ENCODE results near the gene ATP6V0B. TPM values are rescaled to one million over a fixed set of nuclear protein-coding genes. Genes with fewer than 3 reads are reported as not detected.

The ATP6V0B gene
- total RNA-seq, 1 donor, result 89.4 TPM

DNA sequence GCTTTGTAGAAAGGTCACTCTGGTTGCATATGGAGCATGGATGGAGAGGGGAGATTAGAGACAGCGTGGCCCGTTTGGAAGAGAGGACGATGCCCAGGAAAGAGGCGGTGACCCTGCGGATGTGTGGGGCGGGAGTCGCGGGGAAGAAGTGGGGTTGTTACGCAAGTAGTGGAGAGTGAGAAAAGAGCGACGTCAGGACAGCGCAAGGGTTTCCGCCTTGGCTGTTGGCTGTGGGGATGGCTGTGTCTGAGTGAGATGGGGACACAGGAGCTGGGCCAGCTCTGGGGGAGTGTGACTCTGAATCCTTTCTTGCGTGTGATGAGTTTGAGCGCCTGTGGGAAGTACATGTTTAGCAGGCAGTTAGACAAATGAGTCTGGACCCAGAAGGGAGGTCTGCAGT, 8.0 kb downstream of the ATP6V0B start:
- Histone ChIP-seq H3K79me2 (ENCODE audit: insufficient read depth, low read length) (peaks cover 51% of the 10 kb centered on the region), H3K27ac (ENCODE audit: low read depth, low read length) (no peak overlapping the region), H3K4me1 (ENCODE audit: insufficient read depth, low read length) (peaks cover 26% of the 10 kb centered on the region), H3K4me2 (ENCODE audit: insufficient read depth, low read length) (no peak overlapping the region), H3K36me3 (ENCODE audit: insufficient read depth, low read length) (peaks cover 33% of the 10 kb centered on the region), H4K20me1 (ENCODE audit: insufficient read depth, low read length) (peaks cover 41% of the 10 kb centered on the region), H3K27me3 (ENCODE audit: insufficient read depth, low read length) (no peaks in the 10 kb centered on the region), H3K9me3 (ENCODE audit: low read depth, low read length) (no peaks in the 10 kb centered on the region), H2AFZ (ENCODE audit: low read length) (no peak overlapping the region), H3K4me3 (ENCODE audit: insufficient read depth, low read length) (no peak overlapping the region)
- peak; percentile 42 for DNase-seq (ENCODE audit: insufficient read length, low spot score, missing footprints)
- TF ChIP-seq, protein P1, sequence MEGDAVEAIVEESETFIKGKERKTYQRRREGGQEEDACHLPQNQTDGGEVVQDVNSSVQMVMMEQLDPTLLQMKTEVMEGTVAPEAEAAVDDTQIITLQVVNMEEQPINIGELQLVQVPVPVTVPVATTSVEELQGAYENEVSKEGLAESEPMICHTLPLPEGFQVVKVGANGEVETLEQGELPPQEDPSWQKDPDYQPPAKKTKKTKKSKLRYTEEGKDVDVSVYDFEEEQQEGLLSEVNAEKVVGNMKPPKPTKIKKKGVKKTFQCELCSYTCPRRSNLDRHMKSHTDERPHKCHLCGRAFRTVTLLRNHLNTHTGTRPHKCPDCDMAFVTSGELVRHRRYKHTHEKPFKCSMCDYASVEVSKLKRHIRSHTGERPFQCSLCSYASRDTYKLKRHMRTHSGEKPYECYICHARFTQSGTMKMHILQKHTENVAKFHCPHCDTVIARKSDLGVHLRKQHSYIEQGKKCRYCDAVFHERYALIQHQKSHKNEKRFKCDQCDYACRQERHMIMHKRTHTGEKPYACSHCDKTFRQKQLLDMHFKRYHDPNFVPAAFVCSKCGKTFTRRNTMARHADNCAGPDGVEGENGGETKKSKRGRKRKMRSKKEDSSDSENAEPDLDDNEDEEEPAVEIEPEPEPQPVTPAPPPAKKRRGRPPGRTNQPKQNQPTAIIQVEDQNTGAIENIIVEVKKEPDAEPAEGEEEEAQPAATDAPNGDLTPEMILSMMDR (IDR thresholded peaks at IDR 0.05; ENCODE audit: extremely low read depth, low read depth, low read length), result no peak

DNA sequence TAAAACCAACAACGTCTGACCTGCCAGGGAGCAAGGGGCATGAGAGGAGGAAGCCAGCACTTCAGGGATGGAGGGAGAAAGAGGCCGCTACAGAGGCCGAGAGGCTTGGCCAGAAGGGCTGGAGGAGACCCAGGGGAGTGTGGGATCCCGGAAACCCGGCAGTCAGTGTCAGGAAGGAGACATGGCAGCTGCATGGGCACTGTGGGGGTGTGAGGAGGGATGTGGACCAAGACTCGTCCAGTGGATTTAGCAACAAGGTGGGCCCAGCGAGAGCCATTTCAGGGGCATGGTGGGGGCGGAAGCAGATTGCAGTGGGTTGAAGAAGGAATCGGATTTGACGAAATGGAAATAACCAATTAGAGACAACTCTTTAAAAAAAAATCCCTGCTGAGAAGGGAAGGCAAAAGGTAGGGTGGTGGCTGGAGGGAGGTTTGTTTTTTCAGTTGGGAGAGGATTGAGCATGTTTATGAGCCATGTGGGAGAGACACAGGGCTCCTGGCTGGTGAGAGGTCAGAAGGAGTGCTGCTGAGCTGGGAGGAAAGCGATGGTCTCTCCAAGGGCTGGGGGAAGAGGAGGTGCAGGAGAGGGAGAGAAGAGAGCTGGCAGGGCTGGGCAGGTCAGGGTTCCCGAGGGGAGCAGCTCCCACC, 8.6 kb downstream of the ATP6V0B start:
- Histone ChIP-seq H3K36me3 (ENCODE audit: insufficient read depth, low read length) (peaks cover 31% of the 10 kb centered on the region), H3K79me2 (ENCODE audit: insufficient read depth, low read length) (peaks cover 46% of the 10 kb centered on the region), H3K4me2 (ENCODE audit: insufficient read depth, low read length) (no peak overlapping the region), H3K4me1 (ENCODE audit: insufficient read depth, low read length) (peaks cover 20% of the 10 kb centered on the region), H3K27me3 (ENCODE audit: insufficient read depth, low read length) (no peaks in the 10 kb centered on the region), H3K4me3 (ENCODE audit: insufficient read depth, low read length) (no peak overlapping the region), H3K9me3 (ENCODE audit: low read depth, low read length) (no peaks in the 10 kb centered on the region), H4K20me1 (ENCODE audit: insufficient read depth, low read length) (peaks cover 37% of the 10 kb centered on the region), H2AFZ (ENCODE audit: low read length) (no peak overlapping the region), H3K27ac (ENCODE audit: low read depth, low read length) (no peak overlapping the region)
- TF ChIP-seq, protein P1 (IDR thresholded peaks at IDR 0.05; ENCODE audit: extremely low read depth, low read depth, low read length), result no peak
- DNase-seq (ENCODE audit: insufficient read length, low spot score, missing footprints), result peak; percentile 81

DNA sequence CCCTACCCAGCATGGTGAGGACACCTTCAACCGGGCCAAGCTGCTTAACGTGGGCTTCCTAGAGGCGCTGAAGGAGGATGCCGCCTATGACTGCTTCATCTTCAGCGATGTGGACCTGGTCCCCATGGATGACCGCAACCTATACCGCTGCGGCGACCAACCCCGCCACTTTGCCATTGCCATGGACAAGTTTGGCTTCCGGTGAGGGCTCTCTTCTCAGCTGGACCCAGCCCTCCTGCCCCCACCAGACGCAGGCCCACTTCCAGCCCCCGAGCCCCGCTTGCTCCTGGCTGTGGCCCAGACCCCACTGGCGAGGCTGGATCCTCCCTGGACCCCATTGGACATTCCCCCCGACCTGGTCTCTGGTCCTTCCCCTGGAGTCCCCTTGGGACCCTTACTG, 10.1 kb downstream of the ATP6V0B start:
- Histone ChIP-seq H3K36me3 (ENCODE audit: insufficient read depth, low read length) (peaks cover 31% of the 10 kb centered on the region), H3K79me2 (ENCODE audit: insufficient read depth, low read length) (peaks cover 37% of the 10 kb centered on the region), H3K4me2 (ENCODE audit: insufficient read depth, low read length) (no peak overlapping the region), H3K27ac (ENCODE audit: low read depth, low read length) (no peak overlapping the region), H4K20me1 (ENCODE audit: insufficient read depth, low read length) (peaks cover 37% of the 10 kb centered on the region), H3K4me3 (ENCODE audit: insufficient read depth, low read length) (no peak overlapping the region), H3K4me1 (ENCODE audit: insufficient read depth, low read length) (peaks cover 15% of the 10 kb centered on the region), H3K9me3 (ENCODE audit: low read depth, low read length) (no peaks in the 10 kb centered on the region), H2AFZ (ENCODE audit: low read length) (no peak overlapping the region), H3K27me3 (ENCODE audit: insufficient read depth, low read length) (no peaks in the 10 kb centered on the region)
- no peak for DNase-seq (ENCODE audit: insufficient read length, low spot score, missing footprints)
- TF ChIP-seq, protein P1 (IDR thresholded peaks at IDR 0.05; ENCODE audit: extremely low read depth, low read depth, low read length), result no peak

DNA sequence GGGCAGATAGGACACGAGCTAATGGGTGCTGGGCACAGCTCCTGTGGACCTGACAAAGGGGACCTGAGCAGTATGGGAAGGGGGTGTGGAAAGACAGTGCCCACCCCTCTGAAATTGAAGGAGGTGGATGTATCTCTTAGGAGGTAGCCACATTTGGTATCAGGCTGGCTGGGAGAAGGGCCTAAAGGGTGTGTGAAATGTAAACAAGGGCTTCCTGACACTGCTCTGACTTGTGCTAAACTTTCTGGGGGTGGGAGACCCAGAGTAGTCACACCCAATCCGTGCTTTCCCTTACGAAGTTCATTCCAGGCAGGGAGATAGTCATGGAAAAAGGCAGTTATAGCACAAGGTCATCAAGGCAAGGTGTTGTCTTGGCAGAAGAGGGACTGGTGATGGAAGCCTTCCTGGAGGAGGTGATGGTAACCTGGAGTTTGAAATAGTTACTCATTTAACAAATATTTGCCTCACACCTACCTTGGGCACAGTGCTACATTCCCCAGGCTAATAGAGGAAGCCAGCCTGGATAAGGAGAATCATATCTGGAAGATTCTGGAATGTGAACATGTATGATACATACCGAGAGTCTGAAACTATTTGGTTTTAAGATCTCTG, 11.3 kb downstream of the ATP6V0B start:
- H3K4me1 ChIP-seq (ENCODE audit: insufficient read depth, low read length), result peaks cover 11% of the 10 kb centered on the region
- no peaks in the 10 kb centered on the region for H3K9me3 ChIP-seq (ENCODE audit: low read depth, low read length)
- peaks cover 24% of the 10 kb centered on the region for H3K79me2 ChIP-seq (ENCODE audit: insufficient read depth, low read length)
- no peak overlapping the region for H3K4me2 ChIP-seq (ENCODE audit: insufficient read depth, low read length)
- TF ChIP-seq, protein P1 (IDR thresholded peaks at IDR 0.05; ENCODE audit: extremely low read depth, low read depth, low read length), result no peak
- H4K20me1 ChIP-seq (ENCODE audit: insufficient read depth, low read length), result peaks cover 30% of the 10 kb centered on the region
- H3K27me3 ChIP-seq (ENCODE audit: insufficient read depth, low read length), result no peaks in the 10 kb centered on the region
- no peak overlapping the region for H3K27ac ChIP-seq (ENCODE audit: low read depth, low read length)
- H3K36me3 ChIP-seq (ENCODE audit: insufficient read depth, low read length), result peaks cover 31% of the 10 kb centered on the region
- DNase-seq (ENCODE audit: insufficient read length, low spot score, missing footprints), result no peak
- H3K4me3 ChIP-seq (ENCODE audit: insufficient read depth, low read length), result no peak overlapping the region
- H2AFZ ChIP-seq (ENCODE audit: low read length), result no peak overlapping the region
